Measurements from ENCODE around the gene ERICH4. TPM values are rescaled to one million over a fixed set of nuclear protein-coding genes. Genes with fewer than 3 reads are reported as not detected.
"Not testable (repeated sequence)": the region's sequence is repeated elsewhere in the genome, so short reads cannot be mapped to it uniquely, and the experiment has no call there.

The ERICH4 gene
- total and polyA plus RNA-seq, 8 donors = 0.55 to 1.1 (median 0.79) TPM; not detected in 2

DNA sequence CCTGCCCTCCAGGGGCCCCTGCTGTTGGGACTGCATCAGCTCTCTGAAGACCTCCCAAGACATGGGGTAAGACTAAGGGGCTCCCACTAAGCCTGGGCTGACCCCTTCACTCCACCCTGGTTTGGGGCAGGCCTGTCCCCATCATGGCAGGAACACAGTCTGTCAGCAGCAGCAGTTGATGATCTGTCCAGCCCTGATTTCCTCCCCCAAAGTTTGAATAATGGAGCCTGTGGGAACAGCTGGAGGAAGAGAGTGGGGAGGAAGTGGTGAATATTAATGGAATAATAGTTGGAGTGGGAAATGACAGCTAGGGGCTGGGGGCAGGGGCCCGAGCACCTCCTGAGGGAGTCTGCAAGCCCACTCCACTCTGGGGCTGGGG is 14.5 kb upstream of the ERICH4 start:
- Histone ChIP-seq H3K9me3 (no peaks in the 10 kb centered on the region), H3K4me1 (peaks cover 14 to 64% of the 10 kb centered on the region in 2 donors), H3K4me3 (peak overlapping the region; percentile 49 to 71), H3K27me3 (no peaks in the 10 kb centered on the region), H3K27ac (peak overlapping the region; percentile 75 to 90), H3K36me3 (peaks cover 0 to 60% of the 10 kb centered on the region in 2 donors)
- ATAC-seq (no peak), DNase-seq (no peak)
- intact Hi-C loops (cut with DNase I) = no loop called here
- TF ChIP-seq, protein P1, sequence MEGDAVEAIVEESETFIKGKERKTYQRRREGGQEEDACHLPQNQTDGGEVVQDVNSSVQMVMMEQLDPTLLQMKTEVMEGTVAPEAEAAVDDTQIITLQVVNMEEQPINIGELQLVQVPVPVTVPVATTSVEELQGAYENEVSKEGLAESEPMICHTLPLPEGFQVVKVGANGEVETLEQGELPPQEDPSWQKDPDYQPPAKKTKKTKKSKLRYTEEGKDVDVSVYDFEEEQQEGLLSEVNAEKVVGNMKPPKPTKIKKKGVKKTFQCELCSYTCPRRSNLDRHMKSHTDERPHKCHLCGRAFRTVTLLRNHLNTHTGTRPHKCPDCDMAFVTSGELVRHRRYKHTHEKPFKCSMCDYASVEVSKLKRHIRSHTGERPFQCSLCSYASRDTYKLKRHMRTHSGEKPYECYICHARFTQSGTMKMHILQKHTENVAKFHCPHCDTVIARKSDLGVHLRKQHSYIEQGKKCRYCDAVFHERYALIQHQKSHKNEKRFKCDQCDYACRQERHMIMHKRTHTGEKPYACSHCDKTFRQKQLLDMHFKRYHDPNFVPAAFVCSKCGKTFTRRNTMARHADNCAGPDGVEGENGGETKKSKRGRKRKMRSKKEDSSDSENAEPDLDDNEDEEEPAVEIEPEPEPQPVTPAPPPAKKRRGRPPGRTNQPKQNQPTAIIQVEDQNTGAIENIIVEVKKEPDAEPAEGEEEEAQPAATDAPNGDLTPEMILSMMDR (IDR thresholded peaks at IDR 0.05) = no peak

DNA sequence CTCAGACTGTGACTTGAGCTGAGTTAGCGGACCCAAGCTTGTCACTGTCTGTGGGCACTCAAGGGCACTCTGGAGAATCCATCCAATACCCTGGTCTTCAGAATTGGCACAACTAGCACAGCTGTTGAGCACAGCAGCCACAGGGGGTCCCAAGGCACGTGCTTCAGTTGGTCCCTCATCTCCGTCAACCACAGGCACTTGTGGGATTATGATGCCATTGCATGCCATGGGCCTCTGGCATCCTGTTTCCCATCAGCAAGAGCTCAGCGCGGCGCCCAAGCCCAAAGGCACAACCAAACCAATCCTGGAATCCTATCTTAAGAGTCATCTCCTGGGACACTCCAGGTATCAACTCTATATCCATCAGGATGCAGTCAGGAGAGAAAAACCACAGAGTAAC is 12.0 kb upstream of the ERICH4 start:
- intact Hi-C loops (cut with DNase I) = no loop called here
- H3K4me3 ChIP-seq = no peak overlapping the region
- peaks cover 0 to 47% of the 10 kb centered on the region in 2 donors for H3K36me3 ChIP-seq
- peaks cover 10 to 45% of the 10 kb centered on the region in 2 donors for H3K4me1 ChIP-seq
- no peaks in the 10 kb centered on the region for H3K9me3 ChIP-seq
- H3K27ac ChIP-seq = peak overlapping the region in 1 of 2 donors; percentile 34
- ATAC-seq = no peak
- DNase-seq = peak in 1 of 4 donors; percentile 28
- no peaks in the 10 kb centered on the region for H3K27me3 ChIP-seq
- TF ChIP-seq, protein P1 (IDR thresholded peaks at IDR 0.05) = no peak

DNA sequence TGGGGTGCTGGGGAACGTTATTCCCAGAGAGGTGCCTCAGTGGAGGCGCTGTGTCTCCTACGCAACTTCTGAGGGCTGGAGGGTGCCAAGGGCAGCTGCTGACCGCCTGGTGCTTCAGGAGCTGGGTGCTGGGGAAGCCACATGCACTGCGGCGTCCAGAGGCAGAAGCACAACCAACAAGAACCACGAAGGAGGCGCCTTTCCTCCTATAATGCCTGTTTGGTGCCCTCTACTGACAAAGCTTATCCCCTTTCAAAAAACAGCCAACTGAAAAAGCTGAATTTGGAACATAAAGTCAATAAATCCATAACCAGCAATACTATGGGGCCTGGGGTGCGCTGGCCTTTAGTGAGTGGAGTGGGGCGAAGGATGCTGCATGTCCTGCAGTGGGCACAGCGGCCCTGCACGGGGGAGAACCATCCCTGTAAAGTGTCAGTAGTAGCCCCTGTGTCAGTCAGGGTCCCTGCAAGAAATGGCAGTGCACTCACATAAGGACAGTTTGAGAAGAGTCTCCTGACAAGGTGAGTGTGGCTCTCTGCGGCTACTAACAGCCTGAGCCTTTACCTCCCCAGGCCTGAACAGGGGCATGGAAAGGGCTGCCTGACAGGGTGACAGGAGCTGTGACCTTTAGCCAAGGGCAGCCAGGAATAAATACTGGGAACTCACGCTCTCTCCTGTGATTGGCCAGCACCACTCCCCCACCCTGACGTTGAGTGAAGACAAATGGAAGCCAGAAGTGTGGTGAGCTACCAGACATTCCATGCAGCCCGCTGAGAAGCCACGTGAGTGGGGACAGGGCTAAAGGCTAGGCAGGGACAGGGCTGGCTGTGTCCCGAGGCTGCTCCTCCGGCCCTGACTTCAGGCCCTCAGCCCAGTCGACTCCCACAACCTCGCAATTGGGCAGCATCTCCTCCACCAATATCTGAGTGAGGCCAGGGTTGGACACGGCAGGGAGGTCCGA is 11.2 kb upstream of the ERICH4 start:
- Histone ChIP-seq H3K4me1 (peaks cover 10 to 37% of the 10 kb centered on the region in 2 donors), H3K9me3 (no peaks in the 10 kb centered on the region), H3K36me3 (peaks cover 0 to 51% of the 10 kb centered on the region in 2 donors), H3K27ac (peak overlapping the region in 1 of 2 donors; percentile 34), H3K4me3 (no peak overlapping the region), H3K27me3 (no peaks in the 10 kb centered on the region)
- intact Hi-C loops (cut with DNase I) = no loop called here
- TF ChIP-seq, protein P1 (IDR thresholded peaks at IDR 0.05) = peak in 1 of 2 donors; percentile 25
- DNase-seq (peak in 1 of 4 donors; percentile 67), ATAC-seq (no peak)

DNA sequence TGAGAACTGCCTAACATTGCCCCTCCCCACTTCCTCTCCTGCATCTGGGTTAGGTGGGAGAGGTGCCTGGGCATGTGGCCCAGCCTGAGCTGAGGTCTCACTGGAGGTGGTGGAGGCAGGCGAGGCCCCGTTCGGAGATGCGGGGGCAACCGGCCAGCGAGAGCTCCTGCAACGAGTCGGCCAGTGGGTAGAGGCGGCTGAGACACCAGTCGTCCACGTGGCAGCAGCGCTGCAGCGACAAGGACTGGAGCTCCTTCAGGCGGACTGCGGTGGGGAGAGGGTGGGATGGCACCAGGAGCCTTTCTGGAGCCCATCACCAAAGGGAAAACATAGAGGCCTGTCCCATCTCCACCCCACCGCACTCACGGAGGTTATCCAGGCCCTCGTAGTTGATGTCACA is 9.8 kb upstream of the ERICH4 start:
- no peak for ATAC-seq
- Histone ChIP-seq H3K27ac (no peak overlapping the region), H3K4me1 (peaks cover 6 to 23% of the 10 kb centered on the region in 2 donors), H3K36me3 (peaks cover 0 to 63% of the 10 kb centered on the region in 2 donors), H3K27me3 (no peaks in the 10 kb centered on the region), H3K9me3 (no peaks in the 10 kb centered on the region), H3K4me3 (no peak overlapping the region)
- intact Hi-C loops (cut with DNase I) = no loop called here
- peak in 1 of 4 donors; percentile 47 for DNase-seq
- TF ChIP-seq, protein P1 (IDR thresholded peaks at IDR 0.05) = no peak

DNA sequence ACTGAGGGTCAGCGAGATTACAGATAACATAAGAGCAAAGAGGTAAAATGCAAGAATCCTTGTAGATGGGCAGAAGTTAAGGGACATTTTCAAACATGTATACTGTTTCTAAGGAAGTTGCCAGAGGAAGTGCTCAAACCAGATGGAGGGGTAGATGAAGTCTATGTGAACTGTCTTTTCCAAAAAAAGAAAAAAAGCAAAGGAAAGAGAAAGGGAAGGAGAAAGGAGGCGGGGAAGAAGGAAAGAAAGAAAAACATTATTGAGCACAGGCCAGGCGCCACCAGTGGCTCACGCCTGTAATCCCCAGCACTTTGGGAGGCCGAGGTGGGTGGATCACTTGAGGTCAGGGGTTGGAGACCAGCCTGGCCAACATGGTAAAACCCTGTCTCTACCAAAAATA is 8.5 kb upstream of the ERICH4 start:
- Histone ChIP-seq H3K27ac (no peak overlapping the region), H3K36me3 (peaks cover 0 to 63% of the 10 kb centered on the region in 2 donors), H3K4me3 (no peak overlapping the region), H3K27me3 (no peaks in the 10 kb centered on the region), H3K4me1 (peaks cover 5 to 25% of the 10 kb centered on the region in 2 donors), H3K9me3 (no peaks in the 10 kb centered on the region)
- TF ChIP-seq, protein P1 (IDR thresholded peaks at IDR 0.05) = no peak
- intact Hi-C loops (cut with DNase I) = no loop called here
- ATAC-seq (no peak), DNase-seq (peak in 1 of 4 donors; percentile 1)

DNA sequence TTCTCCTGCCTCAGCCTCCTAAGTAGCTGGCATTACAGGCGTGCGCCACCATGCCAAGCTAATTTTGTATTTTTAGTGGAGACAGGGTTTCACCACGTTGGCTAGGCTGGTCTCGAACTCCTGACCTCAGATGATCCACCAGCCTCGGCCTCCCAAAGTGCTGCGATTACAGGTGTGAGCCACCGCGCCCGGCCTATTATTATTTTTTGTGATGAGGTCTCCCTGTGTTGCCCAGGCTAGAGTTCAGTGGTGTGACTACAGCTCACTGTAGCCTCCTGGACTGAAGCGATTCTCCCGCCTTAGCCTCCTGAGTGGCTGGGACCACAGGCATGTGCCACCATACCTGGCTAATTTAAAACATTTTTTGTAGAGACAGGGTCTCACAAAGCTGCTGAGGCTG is 7.6 kb upstream of the ERICH4 start:
- ATAC-seq; intact Hi-C loops (cut with DNase I): not testable (repeated sequence)
- DNase-seq = peak in 1 of 4 donors; percentile 45

More for the DNA sequence above, 7.6 kb upstream of the ERICH4 start:
- not testable (repeated sequence) for H3K27me3 ChIP-seq, H3K9me3 ChIP-seq, H3K27ac ChIP-seq, H3K4me3 ChIP-seq
- H3K4me1 ChIP-seq = peaks cover 5 to 30% of the 10 kb centered on the region in 2 donors
- H3K36me3 ChIP-seq = peaks cover 0 to 58% of the 10 kb centered on the region in 2 donors

Data from left lung (tissue), 10 donors.